GM19328 (cell line): Measurements from ENCODE around the gene POLE2.
"Not testable (repeated sequence)": the region's sequence is repeated elsewhere in the genome, so short reads cannot be mapped to it uniquely, and the experiment has no call there.

Experiments
- ATAC-seq: cut with Tn5 transposase; IDR thresholded peaks from one replicate; pipeline ENCODE4 v1.9.1; 2021; ENCODE audit warnings: mild to moderate bottlenecking, moderate library complexity; ENCODE audit not compliant: unreplicated experiment

POLE2 gene

GRCh38 chr14:49659526-49660455 lies 28.2 kb downstream of the POLE2 start:
- no peak for ATAC-seq

DNA sequence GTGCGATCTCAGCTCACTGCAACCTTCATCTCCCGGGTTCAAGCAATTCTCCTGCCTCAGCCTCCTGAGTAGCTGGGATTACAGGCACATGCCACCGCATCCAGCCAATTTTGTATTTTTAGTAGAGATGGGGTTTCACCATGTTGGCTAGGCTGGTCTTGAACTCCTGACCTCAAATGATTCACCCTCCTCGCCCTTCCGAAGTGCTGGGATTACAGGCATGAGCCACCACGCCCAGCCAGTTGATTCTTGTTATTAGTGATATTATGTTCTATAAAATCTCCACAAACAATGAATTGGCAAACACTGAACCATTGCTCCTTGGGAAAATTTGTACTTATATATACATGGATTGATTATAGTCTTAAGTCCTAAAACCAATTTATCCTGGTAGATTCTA lies 30.5 kb downstream of the POLE2 start:
- not testable (repeated sequence) for ATAC-seq

DNA sequence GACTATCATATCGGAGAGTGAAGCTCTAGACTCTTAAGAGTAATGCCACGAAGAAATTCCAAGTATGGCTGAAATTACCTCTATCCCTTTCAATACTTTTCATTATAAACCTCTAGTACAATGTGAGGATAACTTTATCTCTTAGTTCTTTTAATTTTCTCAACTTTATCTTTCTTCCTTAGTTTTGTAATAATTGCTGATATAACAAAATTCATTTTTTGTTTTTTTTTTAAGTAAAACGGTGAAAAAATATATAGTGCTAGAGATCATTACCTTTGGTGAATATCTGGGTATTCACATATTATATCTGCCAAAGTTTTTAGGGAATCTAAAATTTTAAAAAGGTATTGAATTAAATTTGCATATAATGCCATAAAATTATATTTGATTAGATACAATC lies 33.5 kb downstream of the POLE2 start:
- no peak for ATAC-seq

- no peak for ATAC-seq
Measured at GRCh38 chr14:49653508-49653907, 34.5 kb downstream of the POLE2 start.

- no peak for ATAC-seq
Measured at GRCh38 chr14:49642163-49642562, 45.9 kb downstream of the POLE2 start.

GRCh38 chr14:49641697-49642129 lies 46.3 kb downstream of the POLE2 start:
- no peak for ATAC-seq

GRCh38 chr14:49640540-49641417 lies 47.2 kb downstream of the POLE2 start:
- no peak for ATAC-seq

DNA sequence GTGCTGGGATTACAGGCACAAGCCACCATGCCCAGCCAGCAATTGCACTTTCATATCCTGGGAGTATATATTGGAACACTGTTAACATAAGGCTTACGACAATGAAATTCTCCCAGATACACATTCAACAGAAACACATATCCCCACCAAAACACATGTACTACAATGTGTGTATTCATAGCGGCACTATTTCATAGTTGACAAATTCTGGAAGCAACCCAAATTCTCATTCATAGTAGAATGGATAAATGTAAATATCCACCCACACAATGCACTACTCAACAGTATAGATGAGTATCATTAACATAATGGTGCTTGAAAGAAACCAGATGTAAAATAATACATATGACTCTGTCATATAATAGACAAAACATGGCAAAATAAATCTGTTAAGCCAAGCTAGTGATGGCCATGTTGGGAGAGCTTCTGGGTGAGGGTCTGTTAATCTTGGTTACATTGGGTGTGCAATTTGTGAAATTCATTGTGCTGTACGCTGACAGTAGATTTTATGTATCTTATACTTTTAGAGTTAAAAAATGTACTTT lies 50.4 kb downstream of the POLE2 start:
- no peak for ATAC-seq

DNA sequence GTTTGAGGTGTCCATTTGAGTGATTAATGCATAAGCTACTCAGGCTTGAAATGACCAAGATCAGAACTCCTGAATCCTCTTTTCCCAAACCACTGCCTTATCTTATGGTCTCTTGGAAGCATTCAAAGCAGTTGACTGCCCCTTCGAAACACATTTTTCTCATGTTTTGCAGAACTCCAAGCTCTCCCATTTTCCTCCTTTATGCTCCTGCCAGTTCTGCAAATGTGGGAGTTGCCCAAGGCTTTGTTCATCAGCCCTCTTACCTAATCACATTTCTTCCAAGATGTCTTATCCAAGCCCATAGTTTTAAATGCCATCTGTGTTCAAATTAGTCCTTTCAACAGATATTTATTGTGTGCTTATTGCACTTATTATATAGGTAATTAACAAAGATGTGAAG lies 51.1 kb downstream of the POLE2 start:
- no peak for ATAC-seq

DNA sequence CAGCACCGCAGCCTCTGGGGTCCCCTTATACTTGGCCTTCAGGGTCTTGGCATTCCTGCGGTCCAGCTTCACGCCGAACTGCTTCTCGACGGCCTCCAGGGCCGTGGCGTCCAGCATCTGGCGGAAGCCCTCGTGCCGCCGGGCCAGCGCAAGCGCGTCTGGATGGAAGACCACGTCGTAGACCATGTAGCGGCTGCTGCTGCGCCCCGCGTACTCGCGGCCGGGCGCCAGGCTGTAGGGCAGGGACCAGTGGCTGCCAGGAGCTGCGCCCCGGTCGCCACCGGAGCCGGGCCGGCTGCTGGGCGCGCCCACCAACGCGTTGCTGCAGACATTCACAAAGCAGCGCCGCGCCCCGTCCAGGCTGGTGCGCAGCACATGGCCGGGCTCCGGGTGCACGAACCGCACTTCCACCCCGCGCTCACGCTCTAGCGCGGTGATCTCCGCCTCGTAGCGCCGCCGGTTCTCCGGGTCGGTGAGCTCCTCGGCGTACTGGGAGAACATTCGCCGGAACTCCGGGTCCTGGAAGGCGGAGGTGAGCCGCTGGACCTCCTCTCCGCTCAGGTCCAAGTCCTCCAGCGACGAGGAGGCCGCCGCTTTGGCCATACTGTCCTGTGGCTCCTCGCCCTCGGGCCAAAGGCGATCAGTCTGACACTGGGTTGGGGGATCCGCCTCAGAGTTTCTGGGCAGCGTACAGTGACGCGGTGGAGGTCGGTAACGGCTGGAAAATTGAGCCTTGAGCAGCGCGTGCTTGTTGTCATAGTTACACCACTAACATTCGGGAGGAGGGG lies 53.3 kb downstream of the POLE2 start, which contains the start of gene DNAAF2:
DNAAF2 (minus strand) TSS at position 698 of the 788 bp plus-strand sequence; CDS start at position 603, 95 bp downstream.
- peak; percentile 22 for ATAC-seq

DNA sequence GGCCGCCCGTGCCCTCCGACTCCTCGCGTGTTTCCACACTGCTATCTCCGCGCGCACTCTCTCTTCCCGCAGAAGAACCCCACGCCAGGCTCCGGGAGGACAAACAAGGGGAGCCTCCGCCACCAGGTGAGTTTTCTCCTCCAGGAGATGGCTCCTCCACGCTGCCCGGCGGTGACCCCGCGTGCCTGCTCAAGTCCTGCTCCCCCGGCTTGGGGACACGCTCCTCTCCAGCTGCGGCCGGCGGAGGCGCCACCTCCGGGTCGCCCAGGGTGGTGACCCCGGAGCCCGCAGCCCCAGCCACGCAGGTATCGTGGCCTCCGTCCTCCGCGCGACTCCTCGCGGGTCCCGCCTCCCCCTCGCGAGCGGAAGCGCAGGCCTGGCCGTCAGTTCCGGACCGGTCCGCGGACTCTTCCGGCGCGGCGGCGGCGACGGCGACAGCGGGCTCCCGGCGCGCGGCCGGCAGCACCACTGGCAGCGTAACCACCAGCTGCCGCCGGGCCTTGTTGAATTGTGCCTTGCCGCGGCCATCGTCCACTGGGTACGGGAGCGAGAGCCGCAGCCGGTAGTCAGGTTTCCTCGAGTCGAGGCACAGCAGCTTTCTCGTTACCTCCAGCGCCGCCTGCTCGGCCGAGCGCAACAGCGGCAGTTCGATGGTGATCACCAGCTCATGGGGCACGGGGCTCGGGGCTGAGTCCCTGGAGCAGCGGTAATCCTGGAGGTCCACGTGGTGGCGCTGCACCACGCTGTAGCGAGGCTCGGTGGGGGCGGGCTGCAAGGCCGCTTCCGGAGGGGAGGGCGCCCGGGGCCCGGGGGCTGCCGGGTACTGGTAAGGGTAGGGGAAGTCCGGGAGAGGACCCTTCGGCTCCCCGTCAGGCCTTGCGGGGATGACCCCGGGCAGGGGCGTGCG lies 54.1 kb downstream of the POLE2 start:
- ATAC-seq: peak; percentile 68

GRCh38 chr14:49623941-49624839 lies 63.8 kb downstream of the POLE2 start:
- no peak for ATAC-seq

DNA sequence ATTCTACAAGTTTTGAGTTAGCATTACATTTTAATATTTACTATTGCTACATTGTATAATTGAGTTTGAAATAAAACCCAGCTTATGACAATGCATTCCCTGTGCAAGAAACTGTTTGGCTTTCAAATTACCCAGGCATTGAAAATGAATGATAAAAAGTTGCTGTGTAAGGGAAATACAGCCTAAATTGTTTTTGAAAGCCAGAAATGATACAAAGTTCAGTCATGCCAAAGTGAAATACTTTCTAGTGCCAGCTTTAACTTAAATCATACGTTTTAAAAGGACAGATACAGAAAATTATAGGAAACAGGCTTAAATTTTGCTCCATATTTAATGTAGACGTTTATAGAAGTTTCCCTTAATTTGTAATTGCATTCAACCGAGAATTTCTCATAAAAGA lies 64.6 kb downstream of the POLE2 start:
- ATAC-seq: no peak

DNA sequence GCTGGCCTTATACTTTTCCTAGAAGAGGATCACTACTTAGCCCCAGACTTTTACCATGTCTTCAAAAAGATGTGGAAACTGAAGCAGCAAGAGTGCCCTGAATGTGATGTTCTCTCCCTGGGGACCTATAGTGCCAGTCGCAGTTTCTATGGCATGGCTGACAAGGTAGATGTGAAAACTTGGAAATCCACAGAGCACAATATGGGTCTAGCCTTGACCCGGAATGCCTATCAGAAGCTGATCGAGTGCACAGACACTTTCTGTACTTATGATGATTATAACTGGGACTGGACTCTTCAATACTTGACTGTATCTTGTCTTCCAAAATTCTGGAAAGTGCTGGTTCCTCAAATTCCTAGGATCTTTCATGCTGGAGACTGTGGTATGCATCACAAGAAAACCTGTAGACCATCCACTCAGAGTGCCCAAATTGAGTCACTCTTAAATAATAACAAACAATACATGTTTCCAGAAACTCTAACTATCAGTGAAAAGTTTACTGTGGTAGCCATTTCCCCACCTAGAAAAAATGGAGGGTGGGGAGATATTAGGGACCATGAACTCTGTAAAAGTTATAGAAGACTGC lies 65.9 kb downstream of the POLE2 start:
- no peak for ATAC-seq

- ATAC-seq: peak; percentile 21
Measured at GRCh38 chr14:49621114-49621881, 66.7 kb downstream of the POLE2 start.

GRCh38 chr14:49620182-49621113 lies 67.6 kb downstream of the POLE2 start, which contains the start of the genes MGAT2 and RPL36AL:
MGAT2 (plus strand) TSS chr14:49620799; CDS start chr14:49621269, 470 bp downstream.
RPL36AL (minus strand) TSS chr14:49620626; CDS start chr14:49619104, 1,522 bp downstream.
- peak; percentile 94 for ATAC-seq
